GM12892 (cell line): Measurements from ENCODE around the gene VARS2.

Experiments used
- POLR2A ChIP-seq: IDR thresholded peaks from 2 replicates; pipeline ENCODE4 v1.6.1; 2011; ENCODE audit warnings: low read depth, low read length, control low read depth
- POLR2AphosphoS5 ChIP-seq: IDR thresholded peaks from 2 replicates; pipeline ENCODE4 v1.6.1; 2011; ENCODE audit warnings: low read depth, low read length, control low read depth
- TAF1 ChIP-seq: IDR thresholded peaks from 2 replicates; pipeline ENCODE4 v1.6.1; 2011; ENCODE audit warnings: low read depth, mild to moderate bottlenecking, control low read depth, low read length, borderline replicate concordance

DNA sequence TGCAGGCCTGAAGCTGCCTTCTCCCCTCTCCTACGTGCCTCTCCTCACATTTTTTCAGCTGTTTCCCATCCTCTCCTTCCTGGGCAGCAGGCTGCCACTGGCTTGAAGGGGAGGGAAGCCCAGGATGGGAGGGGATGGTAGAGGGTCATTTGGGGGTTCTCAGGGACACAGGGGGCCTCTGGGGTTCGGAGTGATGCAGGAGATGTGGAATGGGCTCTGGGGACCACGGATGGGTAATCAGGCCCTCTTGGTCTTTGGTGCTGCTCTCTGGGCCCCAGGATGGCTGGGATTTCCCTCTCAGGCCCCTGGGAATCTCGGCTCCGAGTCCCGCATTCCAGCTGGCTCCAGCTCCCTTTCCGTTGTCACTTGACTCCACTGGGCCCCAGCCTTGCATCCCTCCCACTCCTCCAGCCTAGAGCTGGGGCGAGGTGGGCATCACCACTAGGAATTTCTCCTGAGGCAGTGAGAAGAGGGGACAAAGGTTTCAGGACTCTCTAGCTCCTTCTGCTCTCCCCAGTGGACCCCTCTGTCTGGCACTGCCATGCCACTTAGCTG lies 31.8 kb upstream of the VARS2 start:
- TF ChIP-seq POLR2A (no peak), POLR2AphosphoS5 (no peak), TAF1 (no peak)
